ENCODE measurements around the gene CARF.

The CARF gene

GRCh38 chr2:202870431-202871299 is 41.4 kb upstream of the CARF start (continued):
- TF ChIP-seq ZNF398 (tag by site-specific recombination; IDR thresholded peaks at IDR 0.05) (no peak), ZNF585B (tag by site-specific recombination; IDR thresholded peaks at IDR 0.05) (no peak), ZNF629 (tag by site-specific recombination; IDR thresholded peaks at IDR 0.05) (peak; percentile 32; the same call in 1 of the 2 replicates), TRIM28 (IDR thresholded peaks at IDR 0.05; ENCODE audit: borderline replicate concordance, low read length) (no peak), IKZF3 (tag by site-specific recombination; IDR thresholded peaks at IDR 0.05) (0 out of 2 replicates have a peak, but pooled peaks have one; percentile 34), ZNF624 (tag by site-specific recombination; IDR thresholded peaks at IDR 0.05) (no peak), ZNF223 (tag by site-specific recombination; IDR thresholded peaks at IDR 0.05) (no peak), ZNF404 (tag by site-specific recombination; IDR thresholded peaks at IDR 0.05) (no peak), ZNF830 (tag by site-specific recombination; IDR thresholded peaks at IDR 0.05; ENCODE audit: low read depth) (no peak), ZNF133 (tag by site-specific recombination; IDR thresholded peaks at IDR 0.05) (no peak), ZNF324 (tag by site-specific recombination; IDR thresholded peaks at IDR 0.05) (no peak), ZNF426 (tag by site-specific recombination; IDR thresholded peaks at IDR 0.05) (no peak), ZNF488 (tag by site-specific recombination; IDR thresholded peaks at IDR 0.05) (no peak), ZBTB1 (tag by site-specific recombination; IDR thresholded peaks at IDR 0.05) (no peak), KLF8 (tag by site-specific recombination; IDR thresholded peaks at IDR 0.05) (no peak), ZBTB49 (tag by site-specific recombination; IDR thresholded peaks at IDR 0.05; ENCODE audit: low read depth) (no peak), ZSCAN16 (tag by site-specific recombination; IDR thresholded peaks at IDR 0.05) (no peak), ZNF530 (tag by site-specific recombination; IDR thresholded peaks at IDR 0.05; ENCODE audit: low read depth) (no peak), ZNF138 (tag by site-specific recombination; IDR thresholded peaks at IDR 0.05; ENCODE audit: borderline replicate concordance) (no peak), ZNF623 (tag by site-specific recombination; IDR thresholded peaks at IDR 0.05) (no peak), ZSCAN4 (tag by site-specific recombination; IDR thresholded peaks at IDR 0.05) (no peak), BCL11A (tag by site-specific recombination; IDR thresholded peaks at IDR 0.05; ENCODE audit: low read depth) (no peak), SCRT1 (tag by site-specific recombination; IDR thresholded peaks at IDR 0.05; ENCODE audit: borderline replicate concordance) (peak; percentile 53; the same call in 1 of the 2 replicates), ZNF596 (tag by site-specific recombination; IDR thresholded peaks at IDR 0.05) (no peak), SP2 (tag by site-specific recombination; IDR thresholded peaks at IDR 0.05) (no peak), ZNF114 (tag by site-specific recombination; IDR thresholded peaks at IDR 0.05) (no peak), EGR2 (tag by site-specific recombination; IDR thresholded peaks at IDR 0.05; ENCODE audit: low read depth) (no peak), ZSCAN23 (tag by site-specific recombination; IDR thresholded peaks at IDR 0.05) (no peak), ZNF654 (tag by site-specific recombination; IDR thresholded peaks at IDR 0.05; ENCODE audit: low read depth) (peak; percentile 27; the same call in 1 of the 2 replicates), PRDM1 (tag by site-specific recombination; IDR thresholded peaks at IDR 0.05) (no peak), MZF1 (tag by site-specific recombination; IDR thresholded peaks at IDR 0.05; ENCODE audit: borderline replicate concordance) (0 out of 2 replicates have a peak, but pooled peaks have one; percentile 12), ZNF214 (tag by site-specific recombination; IDR thresholded peaks at IDR 0.05; ENCODE audit: borderline replicate concordance) (no peak), ZNF433 (tag by site-specific recombination; IDR thresholded peaks at IDR 0.05; ENCODE audit: low read depth) (no peak), ZNF544 (tag by site-specific recombination; IDR thresholded peaks at IDR 0.05) (no peak), ZFP37 (tag by site-specific recombination; IDR thresholded peaks at IDR 0.05) (no peak), ZNF23 (tag by site-specific recombination; IDR thresholded peaks at IDR 0.05; ENCODE audit: borderline replicate concordance) (no peak)

Data from HEK293 (cell line).